Activated CD8-positive, alpha-beta memory T cell treated with anti-CD3 and anti-CD28 coated beads for 24 hours (primary cell): ENCODE measurements around the gene GYPB.
"Not testable (repeated sequence)": the region's sequence is repeated elsewhere in the genome, so short reads cannot be mapped to it uniquely, and the experiment has no call there.

Experiments
- DNase-seq: peaks from one replicate; pipeline ENCODE4 v3.0.0-alpha.2; 2020

Gene GYPB

GRCh38 chr4:144019277-144019676 lies at the start of gene GYPB:
TSS of gene GYPB (minus strand) at chr4:144019380. CDS start at chr4:144019287, 93 bp downstream.
- DNase-seq = not testable (repeated sequence)

- DNase-seq = not testable (repeated sequence)
Observed at GRCh38 chr4:144061556-144061955, 42.4 kb upstream of the GYPB start.

- not testable (repeated sequence) for DNase-seq
Observed at GRCh38 chr4:144060234-144060859, 41.2 kb upstream of the GYPB start.

- DNase-seq = no peak
Observed at GRCh38 chr4:144056800-144057199, 37.6 kb upstream of the GYPB start.

GRCh38 chr4:144055336-144055735 lies 36.2 kb upstream of the GYPB start:
- DNase-seq = not testable (repeated sequence)

- DNase-seq = not testable (repeated sequence)
Observed at GRCh38 chr4:144051494-144051893, 32.3 kb upstream of the GYPB start.

GRCh38 chr4:144050631-144051030 lies 31.5 kb upstream of the GYPB start:
- not testable (repeated sequence) for DNase-seq

GRCh38 chr4:144049495-144050424 lies 30.6 kb upstream of the GYPB start:
- DNase-seq = not testable (repeated sequence)

- not testable (repeated sequence) for DNase-seq
Observed at GRCh38 chr4:144044936-144045335, 25.8 kb upstream of the GYPB start.

- DNase-seq = not testable (repeated sequence)
Observed at GRCh38 chr4:144032580-144032979, 13.4 kb upstream of the GYPB start.

- not testable (repeated sequence) for DNase-seq
Observed at GRCh38 chr4:144031875-144032274, 12.7 kb upstream of the GYPB start.

- DNase-seq = not testable (repeated sequence)
Observed at GRCh38 chr4:144031369-144031768, 12.2 kb upstream of the GYPB start.

- not testable (repeated sequence) for DNase-seq
Observed at GRCh38 chr4:144030708-144031107, 11.5 kb upstream of the GYPB start.

- DNase-seq = not testable (repeated sequence)
Observed at GRCh38 chr4:144026682-144027081, 7.5 kb upstream of the GYPB start.

- not testable (repeated sequence) for DNase-seq
Observed at GRCh38 chr4:144024399-144025053, 5.3 kb upstream of the GYPB start.

GRCh38 chr4:144022772-144023400 lies 3.7 kb upstream of the GYPB start:
- not testable (repeated sequence) for DNase-seq

- DNase-seq = not testable (repeated sequence)
Observed at GRCh38 chr4:144021336-144021990, 2.3 kb upstream of the GYPB start.

- DNase-seq = not testable (repeated sequence)
Observed at GRCh38 chr4:144018223-144019000, 768 bp downstream of the GYPB start.

GRCh38 chr4:144017271-144017670 lies 1.9 kb downstream of the GYPB start:
- DNase-seq = not testable (repeated sequence)

GRCh38 chr4:144016057-144016605 lies 3.0 kb downstream of the GYPB start:
- DNase-seq = not testable (repeated sequence)

- no peak for DNase-seq
Observed at GRCh38 chr4:144014808-144015207, 4.4 kb downstream of the GYPB start.
